Liver (tissue), 9 donors: ENCODE measurements around the gene TNFRSF17. TPM values are rescaled to one million over a fixed set of nuclear protein-coding genes. Genes with fewer than 3 reads are reported as not detected.
"Not testable (repeated sequence)": the region's sequence is repeated elsewhere in the genome, so short reads cannot be mapped to it uniquely, and the experiment has no call there.

ENCODE experiments used
- DNase-seq: peaks from one replicate; pipeline ENCODE4 v3.0.0-alpha.2; 2017; ENCODE audit warnings: low spot score
- H3K27ac ChIP-seq, 2 donors: one replicate each; pipeline ENCODE4 v1.7.0; 2013; ENCODE audit warnings: inconsistent platforms in 2 of 2, low read length in 2 of 2, control low read depth in 1 of 2, low read depth in 1 of 2, mild to moderate bottlenecking in 1 of 2
- H3K27me3 ChIP-seq, 4 donors: one replicate each; pipeline versions ENCODE4 v1.6.1 to v1.7.0; 2013; ENCODE audit warnings: low read length in 3 of 4, inconsistent platforms in 1 of 4, mild to moderate bottlenecking in 1 of 4, moderate library complexity in 1 of 4; ENCODE audit not compliant: control insufficient read depth in 4 of 4, insufficient read depth in 4 of 4
- H3K36me3 ChIP-seq, 4 donors: one replicate each; pipeline versions ENCODE4 v1.6.1 to v1.7.0; 2013; ENCODE audit warnings: low read length in 3 of 4, mild to moderate bottlenecking in 3 of 4, low read depth in 1 of 4, moderate library complexity in 1 of 4; ENCODE audit not compliant: control insufficient read depth in 4 of 4, insufficient read depth in 3 of 4
- H3K4me1 ChIP-seq, 4 donors: one replicate each; pipeline versions ENCODE4 v1.6.1 to v1.7.0; 2013; ENCODE audit warnings: low read length in 3 of 4, mild to moderate bottlenecking in 3 of 4, moderate library complexity in 1 of 4; ENCODE audit not compliant: control insufficient read depth in 4 of 4, insufficient read depth in 4 of 4
- H3K4me3 ChIP-seq, 3 donors: one replicate each; pipeline versions ENCODE4 v1.6.1 to v1.7.0; 2013; ENCODE audit warnings: low read length in 3 of 3, control low read depth in 1 of 3, low read depth in 1 of 3, mild to moderate bottlenecking in 1 of 3
- H3K9ac ChIP-seq, 2 donors: one replicate each; pipeline ENCODE4 v1.7.0; 2013; ENCODE audit warnings: low read length in 2 of 2, mild to moderate bottlenecking in 2 of 2, moderate library complexity in 2 of 2, control low read depth in 1 of 2, low read depth in 1 of 2
- H3K9me3 ChIP-seq, 4 donors: one replicate each; pipeline versions ENCODE4 v1.6.1 to v1.7.0; 2013; ENCODE audit warnings: low read length in 3 of 4; ENCODE audit not compliant: control insufficient read depth in 4 of 4
- CTCF ChIP-seq: fragments of 150-350 bp; IDR thresholded peaks from 2 replicates; pipeline ENCODE4 v1.5.1; 2017; ENCODE audit warnings: improper control_type of control experiment, low read depth, low read length; ENCODE audit not compliant: missing input control
- FOXA1 ChIP-seq: IDR thresholded peaks from 2 replicates; pipeline ENCODE4 v1.6.1; 2016; ENCODE audit warnings: antibody characterized with exemption
- RAD21 ChIP-seq, 2 donors: IDR thresholded peaks; 2 replicates each; pipeline ENCODE4 v1.6.1; 2016; ENCODE audit warnings: antibody characterized with exemption in 2 of 2, mild to moderate bottlenecking in 2 of 2
- REST ChIP-seq: IDR thresholded peaks from 2 replicates; pipeline ENCODE4 v1.6.1; 2016; ENCODE audit warnings: antibody characterized with exemption, mild to moderate bottlenecking
- RXRA ChIP-seq, 2 donors: IDR thresholded peaks; 2 replicates each; pipeline ENCODE4 v1.6.1; 2017 to 2018; ENCODE audit warnings: antibody characterized with exemption in 2 of 2, mild to moderate bottlenecking in 1 of 2
- TAF1 ChIP-seq: conservative IDR thresholded peaks from 2 replicates; pipeline ENCODE4 v1.6.1; 2016; ENCODE audit warnings: antibody characterized with exemption, mild to moderate bottlenecking
- WGBS: extraction: QIAGEN DNeasy Blood & Tissue Kit; methylation state at CpG from one replicate; pipeline ENCODE4 v1.1.7; 2013; 5-methylcytosine and 5-hydroxymethylcytosine counted together
- polyA plus RNA-seq, 2 donors: library from polyadenylated mRNA; stranded (reverse) in 1 of 2; unstranded in 1 of 2; fragments of 200-250 nt in 1 of 2; fragments of >200 nt in 1 of 2; fragmentation: Nextera tagmentation in 1 of 2; extraction: Ambion mirVana in 1 of 2; gene quantifications; one replicate each; pipeline versions ENCODE4 v1.2.1 to v1.2.3, GENCODE V29; 2013 to 2015
- total RNA-seq, 2 donors: library from RNA; depleted of rRNA; stranded (reverse); fragments of >200 nt; gene quantifications; one replicate each; pipeline ENCODE4 v1.2.3, GENCODE V29; 2014
- TF ChIP-seq, protein P1 (sequence below): IDR thresholded peaks from 2 replicates; pipeline ENCODE4 v1.6.1; 2016; ENCODE audit warnings: antibody characterized with exemption
- TF ChIP-seq, protein P2 (sequence below): IDR thresholded peaks from 2 replicates; pipeline ENCODE4 v1.6.1; 2016; ENCODE audit warnings: antibody characterized with exemption
- donor health status: healthy.
- donor health status: healthy.
- donor health status: healthy.
- donor health status: healthy.
- donor health status: healthy.

Gene TNFRSF17
- total and polyA plus RNA-seq, 4 donors: 0.17 to 2.6 (median 0.28) TPM; not detected in 1

DNA sequence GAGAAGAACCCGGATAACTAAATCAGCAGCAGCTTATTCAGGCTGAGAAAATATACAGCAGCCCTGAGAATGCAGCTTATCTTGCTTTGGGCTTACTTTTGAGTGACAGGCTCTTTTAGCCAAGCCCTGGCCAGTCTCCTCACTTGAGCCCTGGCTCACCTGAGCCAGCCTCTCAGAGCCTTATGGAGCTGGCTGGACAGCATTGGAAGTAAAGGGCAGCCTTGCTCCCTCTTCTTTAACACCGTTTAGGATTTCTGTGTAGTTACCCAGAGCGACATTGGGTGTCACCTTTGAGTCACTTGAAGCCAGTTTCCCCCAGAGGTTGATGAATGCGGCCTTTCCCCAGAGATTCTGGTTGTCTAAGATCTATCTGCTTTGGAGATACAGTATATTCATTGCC is 15.5 kb upstream of the TNFRSF17 start:
- no peaks in the 10 kb centered on the region for H3K27me3 ChIP-seq
- TF ChIP-seq FOXA1 (no peak), CTCF (peak; percentile 35), REST (no peak), TAF1 (no peak), RAD21 (IDR thresholded peaks at IDR 0.05) (peak; percentile 77 to 81)
- TF ChIP-seq, protein P1, sequence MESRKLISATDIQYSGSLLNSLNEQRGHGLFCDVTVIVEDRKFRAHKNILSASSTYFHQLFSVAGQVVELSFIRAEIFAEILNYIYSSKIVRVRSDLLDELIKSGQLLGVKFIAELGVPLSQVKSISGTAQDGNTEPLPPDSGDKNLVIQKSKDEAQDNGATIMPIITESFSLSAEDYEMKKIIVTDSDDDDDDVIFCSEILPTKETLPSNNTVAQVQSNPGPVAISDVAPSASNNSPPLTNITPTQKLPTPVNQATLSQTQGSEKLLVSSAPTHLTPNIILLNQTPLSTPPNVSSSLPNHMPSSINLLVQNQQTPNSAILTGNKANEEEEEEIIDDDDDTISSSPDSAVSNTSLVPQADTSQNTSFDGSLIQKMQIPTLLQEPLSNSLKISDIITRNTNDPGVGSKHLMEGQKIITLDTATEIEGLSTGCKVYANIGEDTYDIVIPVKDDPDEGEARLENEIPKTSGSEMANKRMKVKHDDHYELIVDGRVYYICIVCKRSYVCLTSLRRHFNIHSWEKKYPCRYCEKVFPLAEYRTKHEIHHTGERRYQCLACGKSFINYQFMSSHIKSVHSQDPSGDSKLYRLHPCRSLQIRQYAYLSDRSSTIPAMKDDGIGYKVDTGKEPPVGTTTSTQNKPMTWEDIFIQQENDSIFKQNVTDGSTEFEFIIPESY: no peak
- WGBS: 22% methylated on average over 4 of the region's 4 CpGs
- DNase-seq: no peak
- H3K9me3 ChIP-seq: no peaks in the 10 kb centered on the region
- no peak overlapping the region for H3K27ac ChIP-seq
- H3K4me3 ChIP-seq: no peak overlapping the region
- no peaks in the 10 kb centered on the region for H3K36me3 ChIP-seq
- H3K9ac ChIP-seq: no peak overlapping the region
- no peaks in the 10 kb centered on the region for H3K4me1 ChIP-seq

GRCh38 chr16:11950388-11950787 is 14.6 kb upstream of the TNFRSF17 start:
- H3K27ac ChIP-seq: no peak overlapping the region
- no peak for TF ChIP-seq RXRA (IDR thresholded peaks at IDR 0.05)
- TF ChIP-seq, protein P2, sequence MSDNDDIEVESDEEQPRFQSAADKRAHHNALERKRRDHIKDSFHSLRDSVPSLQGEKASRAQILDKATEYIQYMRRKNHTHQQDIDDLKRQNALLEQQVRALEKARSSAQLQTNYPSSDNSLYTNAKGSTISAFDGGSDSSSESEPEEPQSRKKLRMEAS: no peak
- H3K36me3 ChIP-seq: no peaks in the 10 kb centered on the region
- H3K27me3 ChIP-seq: no peaks in the 10 kb centered on the region
- H3K9ac ChIP-seq: no peak overlapping the region
- 92% methylated on average over 5 of the region's 5 CpGs for whole genome bisulfite sequencing
- no peak overlapping the region for H3K4me3 ChIP-seq
- no peak for DNase-seq
- H3K9me3 ChIP-seq: no peaks in the 10 kb centered on the region
- H3K4me1 ChIP-seq: no peaks in the 10 kb centered on the region

DNA sequence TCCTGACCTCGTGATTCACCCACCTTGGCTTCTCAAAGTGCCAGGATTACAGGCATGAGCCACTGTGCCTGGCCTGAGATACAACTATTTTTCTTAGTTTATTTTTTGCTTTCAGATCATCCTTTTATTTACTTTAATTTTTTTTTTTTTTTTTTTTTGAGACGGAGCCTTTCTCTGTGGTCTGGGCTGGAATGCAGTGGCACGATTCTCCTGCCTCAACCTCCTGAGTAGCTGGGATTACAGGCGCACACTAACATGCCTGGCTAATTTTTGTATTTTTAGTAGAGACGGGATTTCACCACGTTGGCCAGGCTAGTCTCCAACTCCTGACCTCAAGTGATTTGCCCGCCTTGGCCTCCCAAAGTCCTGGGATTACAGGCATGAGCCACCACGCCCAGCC is 11.4 kb upstream of the TNFRSF17 start:
- H3K27me3 ChIP-seq, H3K27ac ChIP-seq, H3K36me3 ChIP-seq, H3K9ac ChIP-seq, H3K9me3 ChIP-seq, H3K4me1 ChIP-seq, DNase-seq, H3K4me3 ChIP-seq: not testable (repeated sequence)
- WGBS: 92% methylated on average over 8 of the region's 8 CpGs
